HCT116 (cell line): ENCODE data around the gene TSPAN7. TPM values are rescaled to one million over a fixed set of nuclear protein-coding genes. Genes with fewer than 3 reads are reported as not detected.

Experiments
- ATAC-seq: fragments of 200-7000 bp; cut with Tn5 transposase; 2 replicates; pipeline ENCODE4 v1.9.1; 2020; ENCODE audit warnings: mild to moderate bottlenecking, moderate library complexity
- BruUV-seq: library from RNA; stranded (reverse); fragments of 400-500 nt; replicated peaks from 2 replicates; lab custom pipeline; 2021; lab: Mats Ljungman, UMichigan
- CTCF ChIA-PET: fragments of 300-600 bp; sonication (Branson Sonifier 250); formaldehyde crosslinking; loops from one replicate; lab custom pipeline; 2021; ENCODE audit warnings: antibody characterized with exemption; lab: Charles Lee
- POLR2A ChIA-PET: fragments of 300-600, 350-600 bp; sonication (Branson Sonifier 250); formaldehyde crosslinking; loops from one replicate; lab custom pipeline; 2021; ENCODE audit warnings: antibody characterized with exemption; lab: Charles Lee
- RAD21 ChIA-PET, 2 experiments: fragments of 300-600 bp; sonication (Branson Sonifier 250); formaldehyde crosslinking; loops; one replicate each; lab custom pipeline; 2023; ENCODE audit warnings: low total read pairs in 2 of 2; ENCODE audit not compliant: uncharacterized antibody in 2 of 2, unreplicated experiment in 2 of 2, low non-redundant PET in 1 of 2; lab: Charles Lee
- DNase-seq: peaks from one replicate; pipeline ENCODE4 v3.0.0-alpha.2; 2010; ENCODE audit warnings: low read depth, low spot score
- H2AFZ ChIP-seq: fragments of 200-600 bp; shearing (Covaris generic), sonication (generic); 2 replicates; pipeline ENCODE4 v1.6.1; 2017; ENCODE audit warnings: low read depth, mixed run types, mixed read lengths, antibody characterized with exemption, low read length; ENCODE audit not compliant: poor library complexity, severe bottlenecking
- H3K27ac ChIP-seq: 2 replicates; pipeline ENCODE4 v1.5.1; 2012; ENCODE audit warnings: low read depth, low read length
- H3K27me3 ChIP-seq: fragments of 200-600 bp; sonication (generic); 2 replicates; pipeline ENCODE4 v1.6.1; 2016; ENCODE audit warnings: mixed run types, low read length, mixed read lengths; ENCODE audit not compliant: insufficient read depth
- H3K36me3 ChIP-seq, 2 experiments: fragments of 200-500 bp in 1 of 2; fragments of 200-600 bp in 1 of 2; sonication (Bioruptor generic) in 1 of 2; sonication (generic) in 1 of 2; 2 replicates each; pipeline versions ENCODE4 v1.5.1 to v1.6.1; 2014 to 2016; ENCODE audit warnings: low read length in 2 of 2, inconsistent platforms in 1 of 2, mixed read lengths in 1 of 2, mixed run types in 1 of 2; ENCODE audit not compliant: insufficient read depth in 2 of 2, control insufficient read depth in 1 of 2
- H3K4me1 ChIP-seq, 2 experiments: fragments of 200-600 bp in 1 of 2; sonication (generic) in 1 of 2; 2 replicates each; pipeline versions ENCODE4 v1.5.1 to v1.6.1; 2012 to 2017; ENCODE audit warnings: low read length in 2 of 2, inconsistent platforms in 1 of 2, mild to moderate bottlenecking in 1 of 2, mixed read lengths in 1 of 2, mixed run types in 1 of 2, moderate library complexity in 1 of 2; ENCODE audit not compliant: insufficient read depth in 2 of 2, control insufficient read depth in 1 of 2
- H3K4me2 ChIP-seq: fragments of 200-600 bp; sonication (generic); 2 replicates; pipeline ENCODE4 v1.6.1; 2017; ENCODE audit warnings: mixed run types, low read length, mixed read lengths
- H3K4me3 ChIP-seq, 2 experiments: fragments of 200-600 bp in 1 of 2; sonication (generic) in 1 of 2; replicated peaks in 1 of 2; 2 replicates each; pipeline ENCODE4 v1.5.1; 2011 to 2016; ENCODE audit warnings: low read length in 2 of 2, control low read depth in 1 of 2, low read depth in 1 of 2, mild to moderate bottlenecking in 1 of 2, mixed read lengths in 1 of 2, mixed run types in 1 of 2
- H3K79me2 ChIP-seq: fragments of 200-600 bp; sonication (generic); 2 replicates; pipeline ENCODE4 v1.6.1; 2017; ENCODE audit warnings: mild to moderate bottlenecking, mixed run types, low read length, moderate library complexity, mixed read lengths; ENCODE audit not compliant: insufficient read depth
- H3K9ac ChIP-seq: fragments of 200-600 bp; sonication (generic); 2 replicates; pipeline ENCODE4 v1.6.1; 2016; ENCODE audit warnings: low read length, mixed read lengths
- H3K9me2 ChIP-seq: fragments of 200-600 bp; sonication (generic), shearing (Covaris generic); 2 replicates; pipeline ENCODE4 v1.6.1; 2017; ENCODE audit warnings: mixed run types, mild to moderate bottlenecking, moderate library complexity; ENCODE audit not compliant: insufficient read depth
- H3K9me3 ChIP-seq, 2 experiments: fragments of 200-500 bp in 1 of 2; fragments of 200-600 bp in 1 of 2; sonication (Bioruptor generic) in 1 of 2; sonication (generic) in 1 of 2; 2 replicates each; pipeline ENCODE4 v1.6.1; 2014 to 2017; ENCODE audit warnings: low read length in 2 of 2, mixed read lengths in 2 of 2, inconsistent platforms in 1 of 2, low read depth in 1 of 2, mild to moderate bottlenecking in 1 of 2, mixed run types in 1 of 2, moderate library complexity in 1 of 2; ENCODE audit not compliant: control insufficient read depth in 1 of 2, insufficient read depth in 1 of 2
- H4K20me1 ChIP-seq: fragments of 200-600 bp; sonication (generic), shearing (Covaris generic); 2 replicates; pipeline ENCODE4 v1.6.1; 2017; ENCODE audit warnings: mixed run types, mild to moderate bottlenecking, moderate library complexity; ENCODE audit not compliant: insufficient read depth
- CBX3 ChIP-seq: IDR thresholded peaks from 2 replicates; pipeline ENCODE4 v1.6.1; 2012; ENCODE audit warnings: low read depth
- CEBPB ChIP-seq: IDR thresholded peaks from 2 replicates; pipeline ENCODE4 v1.6.1; 2012; ENCODE audit warnings: low read depth
- EGR1 ChIP-seq: IDR thresholded peaks from 2 replicates; pipeline ENCODE4 v1.6.1; 2012; ENCODE audit warnings: low read depth
- ELF1 ChIP-seq: IDR thresholded peaks from 2 replicates; pipeline ENCODE4 v1.6.1; 2012; ENCODE audit warnings: low read depth, borderline replicate concordance
- EZH2 ChIP-seq: fragments of 200-600 bp; sonication (generic); IDR thresholded peaks from 2 replicates; pipeline ENCODE4 v1.6.1; 2017; ENCODE audit warnings: antibody characterized with exemption, mixed run types
- EZH2phosphoT487 ChIP-seq: fragments of 200-600 bp; IDR thresholded peaks from 2 replicates; pipeline ENCODE4 v1.6.1; 2018; ENCODE audit warnings: antibody characterized with exemption, borderline replicate concordance
- FOSL1 ChIP-seq: IDR thresholded peaks from 2 replicates; pipeline ENCODE4 v1.6.1; 2012; ENCODE audit warnings: low read depth
- POLR2A ChIP-seq: IDR thresholded peaks from 2 replicates; pipeline ENCODE4 v1.7.0; 2011; ENCODE audit warnings: borderline replicate concordance; ENCODE audit not compliant: insufficient read depth, insufficient read length; ENCODE audit errors: extremely low read depth
- POLR2AphosphoS5 ChIP-seq: IDR thresholded peaks from 2 replicates; pipeline ENCODE4 v1.6.1; 2011; ENCODE audit warnings: mild to moderate bottlenecking, low read depth, low read length, moderate library complexity
- SIN3A ChIP-seq: IDR thresholded peaks from 2 replicates; pipeline ENCODE4 v1.6.1; 2012; ENCODE audit warnings: low read depth
- SP1 ChIP-seq: IDR thresholded peaks from 2 replicates; pipeline ENCODE4 v1.6.1; 2012; ENCODE audit warnings: low read depth
- SRF ChIP-seq: IDR thresholded peaks from 2 replicates; pipeline ENCODE4 v1.6.1; 2012; ENCODE audit warnings: low read depth
- TCF7L2 ChIP-seq: IDR thresholded peaks from 2 replicates; pipeline ENCODE4 v1.7.0; 2011; ENCODE audit warnings: borderline replicate concordance, inconsistent platforms; ENCODE audit not compliant: insufficient read depth, insufficient read length; ENCODE audit errors: extremely low read depth
- ZNF274 ChIP-seq: fragments of 200-500 bp; sonication (Bioruptor generic); IDR thresholded peaks from 2 replicates; pipeline ENCODE4 v1.6.1; 2014; ENCODE audit warnings: mild to moderate bottlenecking, low read depth, low read length, inconsistent platforms
- intact Hi-C: fragments of 100-400 bp; cut with micrococcal nuclease; formaldehyde crosslinking; loops from 2 replicates; pipeline ENCODE4 v1.10.0; 2022
- total RNA-seq: library from RNA; stranded (reverse); gene quantifications from one replicate; pipeline ENCODE4 v1.2.1, GENCODE V29; 2021; ENCODE audit not compliant: unreplicated experiment
- TF ChIP-seq, protein P1 (sequence below): IDR thresholded peaks from 2 replicates; pipeline ENCODE4 v1.6.1; 2011; ENCODE audit warnings: mild to moderate bottlenecking, low read length, moderate library complexity; ENCODE audit not compliant: insufficient replicate concordance; ENCODE audit errors: extremely low read depth
- TF ChIP-seq, protein P2 (sequence below): IDR thresholded peaks from 2 replicates; pipeline ENCODE4 v1.6.1; 2012
- TF ChIP-seq, protein P3 (sequence below), 3 experiments: fragments of 200-600 bp in 1 of 3; sonication (generic) in 1 of 3; IDR thresholded peaks in 2 of 3; conservative IDR thresholded peaks in 1 of 3; 2 replicates each; pipeline ENCODE4 v1.5.1; 2012 to 2017; ENCODE audit warnings: low read depth in 2 of 3, low read length in 2 of 3, antibody characterized with exemption in 1 of 3, borderline replicate concordance in 1 of 3, control low read depth in 1 of 3, mild to moderate bottlenecking in 1 of 3, mixed read lengths in 1 of 3, mixed run types in 1 of 3, moderate library complexity in 1 of 3; ENCODE audit not compliant: insufficient read depth in 1 of 3
- TF ChIP-seq, protein P4 (sequence below): IDR thresholded peaks from 2 replicates; pipeline ENCODE4 v1.6.1; 2012
- TF ChIP-seq, protein P5 (sequence below): IDR thresholded peaks from 2 replicates; pipeline ENCODE4 v1.6.1; 2012; ENCODE audit warnings: low read depth

The TSPAN7 gene
- total RNA-seq, 1 experiment from 2014 or later = 2.9 TPM

DNA sequence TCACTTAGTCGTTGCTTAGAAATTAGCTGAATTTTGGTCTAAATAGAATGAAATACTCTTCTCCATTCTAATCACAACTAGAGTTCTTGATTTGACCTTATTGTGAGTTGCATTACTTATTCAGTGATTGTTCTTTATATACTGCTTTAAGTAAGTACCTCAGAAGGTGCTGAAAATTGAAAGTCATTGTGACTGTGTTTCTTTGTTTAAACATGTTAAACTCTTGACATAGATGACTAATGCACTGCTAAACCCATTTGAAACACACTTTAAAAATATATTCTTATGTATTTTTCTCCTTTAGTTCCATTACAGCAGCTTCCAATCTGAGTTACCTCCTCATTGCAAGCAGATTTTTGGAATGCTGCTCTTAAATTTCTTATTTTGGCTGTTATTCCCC lies 9.1 kb downstream of the TSPAN7 start:
- Histone ChIP-seq H3K36me3 (no peaks in the 10 kb centered on the region), H4K20me1 (no peaks in the 10 kb centered on the region), H3K4me1 (no peaks in the 10 kb centered on the region), H3K9me3 (no peaks in the 10 kb centered on the region), H3K27me3 (no peaks in the 10 kb centered on the region), H2AFZ (no peak overlapping the region), H3K4me3 (no peak overlapping the region), H3K9me2 (no peaks in the 10 kb centered on the region), H3K27ac (no peak overlapping the region), H3K79me2 (no peaks in the 10 kb centered on the region), H3K9ac (no peak overlapping the region), H3K4me2 (no peak overlapping the region)
- ChIA-PET CTCF (no interaction called here), RAD21 (no interaction called here), POLR2A (no interaction called here)
- intact Hi-C loops = no loop called here
- DNase-seq = no peak
- TF ChIP-seq, protein P1, sequence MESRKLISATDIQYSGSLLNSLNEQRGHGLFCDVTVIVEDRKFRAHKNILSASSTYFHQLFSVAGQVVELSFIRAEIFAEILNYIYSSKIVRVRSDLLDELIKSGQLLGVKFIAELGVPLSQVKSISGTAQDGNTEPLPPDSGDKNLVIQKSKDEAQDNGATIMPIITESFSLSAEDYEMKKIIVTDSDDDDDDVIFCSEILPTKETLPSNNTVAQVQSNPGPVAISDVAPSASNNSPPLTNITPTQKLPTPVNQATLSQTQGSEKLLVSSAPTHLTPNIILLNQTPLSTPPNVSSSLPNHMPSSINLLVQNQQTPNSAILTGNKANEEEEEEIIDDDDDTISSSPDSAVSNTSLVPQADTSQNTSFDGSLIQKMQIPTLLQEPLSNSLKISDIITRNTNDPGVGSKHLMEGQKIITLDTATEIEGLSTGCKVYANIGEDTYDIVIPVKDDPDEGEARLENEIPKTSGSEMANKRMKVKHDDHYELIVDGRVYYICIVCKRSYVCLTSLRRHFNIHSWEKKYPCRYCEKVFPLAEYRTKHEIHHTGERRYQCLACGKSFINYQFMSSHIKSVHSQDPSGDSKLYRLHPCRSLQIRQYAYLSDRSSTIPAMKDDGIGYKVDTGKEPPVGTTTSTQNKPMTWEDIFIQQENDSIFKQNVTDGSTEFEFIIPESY = no peak
- TF ChIP-seq, protein P2, sequence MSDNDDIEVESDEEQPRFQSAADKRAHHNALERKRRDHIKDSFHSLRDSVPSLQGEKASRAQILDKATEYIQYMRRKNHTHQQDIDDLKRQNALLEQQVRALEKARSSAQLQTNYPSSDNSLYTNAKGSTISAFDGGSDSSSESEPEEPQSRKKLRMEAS = no peak
- TF ChIP-seq POLR2A = no peak
- no peak for TF ChIP-seq SRF
- TF ChIP-seq, protein P3, sequence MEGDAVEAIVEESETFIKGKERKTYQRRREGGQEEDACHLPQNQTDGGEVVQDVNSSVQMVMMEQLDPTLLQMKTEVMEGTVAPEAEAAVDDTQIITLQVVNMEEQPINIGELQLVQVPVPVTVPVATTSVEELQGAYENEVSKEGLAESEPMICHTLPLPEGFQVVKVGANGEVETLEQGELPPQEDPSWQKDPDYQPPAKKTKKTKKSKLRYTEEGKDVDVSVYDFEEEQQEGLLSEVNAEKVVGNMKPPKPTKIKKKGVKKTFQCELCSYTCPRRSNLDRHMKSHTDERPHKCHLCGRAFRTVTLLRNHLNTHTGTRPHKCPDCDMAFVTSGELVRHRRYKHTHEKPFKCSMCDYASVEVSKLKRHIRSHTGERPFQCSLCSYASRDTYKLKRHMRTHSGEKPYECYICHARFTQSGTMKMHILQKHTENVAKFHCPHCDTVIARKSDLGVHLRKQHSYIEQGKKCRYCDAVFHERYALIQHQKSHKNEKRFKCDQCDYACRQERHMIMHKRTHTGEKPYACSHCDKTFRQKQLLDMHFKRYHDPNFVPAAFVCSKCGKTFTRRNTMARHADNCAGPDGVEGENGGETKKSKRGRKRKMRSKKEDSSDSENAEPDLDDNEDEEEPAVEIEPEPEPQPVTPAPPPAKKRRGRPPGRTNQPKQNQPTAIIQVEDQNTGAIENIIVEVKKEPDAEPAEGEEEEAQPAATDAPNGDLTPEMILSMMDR (IDR thresholded peaks at IDR 0.05 in 2 of 3, conservative IDR thresholded peaks at IDR 0.05 in 1 of 3; ENCODE audit: borderline replicate concordance in 1 of 3, insufficient read depth in 1 of 3, low read depth in 2 of 3, low read length in 2 of 3) = no peak
- TF ChIP-seq, protein P4, sequence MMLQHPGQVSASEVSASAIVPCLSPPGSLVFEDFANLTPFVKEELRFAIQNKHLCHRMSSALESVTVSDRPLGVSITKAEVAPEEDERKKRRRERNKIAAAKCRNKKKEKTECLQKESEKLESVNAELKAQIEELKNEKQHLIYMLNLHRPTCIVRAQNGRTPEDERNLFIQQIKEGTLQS = no peak
- no peak for TF ChIP-seq ZNF274
- no peak for TF ChIP-seq POLR2AphosphoS5
- TF ChIP-seq EZH2phosphoT487 = no peak
- no peak for TF ChIP-seq EGR1
- TF ChIP-seq EZH2 = no peak
- TF ChIP-seq, protein P5, sequence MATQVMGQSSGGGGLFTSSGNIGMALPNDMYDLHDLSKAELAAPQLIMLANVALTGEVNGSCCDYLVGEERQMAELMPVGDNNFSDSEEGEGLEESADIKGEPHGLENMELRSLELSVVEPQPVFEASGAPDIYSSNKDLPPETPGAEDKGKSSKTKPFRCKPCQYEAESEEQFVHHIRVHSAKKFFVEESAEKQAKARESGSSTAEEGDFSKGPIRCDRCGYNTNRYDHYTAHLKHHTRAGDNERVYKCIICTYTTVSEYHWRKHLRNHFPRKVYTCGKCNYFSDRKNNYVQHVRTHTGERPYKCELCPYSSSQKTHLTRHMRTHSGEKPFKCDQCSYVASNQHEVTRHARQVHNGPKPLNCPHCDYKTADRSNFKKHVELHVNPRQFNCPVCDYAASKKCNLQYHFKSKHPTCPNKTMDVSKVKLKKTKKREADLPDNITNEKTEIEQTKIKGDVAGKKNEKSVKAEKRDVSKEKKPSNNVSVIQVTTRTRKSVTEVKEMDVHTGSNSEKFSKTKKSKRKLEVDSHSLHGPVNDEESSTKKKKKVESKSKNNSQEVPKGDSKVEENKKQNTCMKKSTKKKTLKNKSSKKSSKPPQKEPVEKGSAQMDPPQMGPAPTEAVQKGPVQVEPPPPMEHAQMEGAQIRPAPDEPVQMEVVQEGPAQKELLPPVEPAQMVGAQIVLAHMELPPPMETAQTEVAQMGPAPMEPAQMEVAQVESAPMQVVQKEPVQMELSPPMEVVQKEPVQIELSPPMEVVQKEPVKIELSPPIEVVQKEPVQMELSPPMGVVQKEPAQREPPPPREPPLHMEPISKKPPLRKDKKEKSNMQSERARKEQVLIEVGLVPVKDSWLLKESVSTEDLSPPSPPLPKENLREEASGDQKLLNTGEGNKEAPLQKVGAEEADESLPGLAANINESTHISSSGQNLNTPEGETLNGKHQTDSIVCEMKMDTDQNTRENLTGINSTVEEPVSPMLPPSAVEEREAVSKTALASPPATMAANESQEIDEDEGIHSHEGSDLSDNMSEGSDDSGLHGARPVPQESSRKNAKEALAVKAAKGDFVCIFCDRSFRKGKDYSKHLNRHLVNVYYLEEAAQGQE = no peak
- TF ChIP-seq SIN3A = no peak
- TF ChIP-seq ELF1 = no peak
- TF ChIP-seq SP1 = no peak
- TF ChIP-seq TCF7L2 = no peak
- TF ChIP-seq FOSL1 = no peak
- no peak for TF ChIP-seq CBX3
- TF ChIP-seq CEBPB = no peak
- no peak for ATAC-seq
- BruUV-seq = no TSS peak
